Left cardiac atrium (tissue), 4 donors: ENCODE data around the gene PDE1C. TPM values are rescaled to one million over a fixed set of nuclear protein-coding genes. Genes with fewer than 3 reads are reported as not detected.

Experiments
- ATAC-seq, 2 donors: fragments of 200-7000 bp; cut with Tn5 transposase; one replicate each; pipeline ENCODE4 v1.9.1; 2020; ENCODE audit warnings: mild to moderate bottlenecking in 2 of 2, moderate library complexity in 2 of 2
- DNase-seq: peaks from one replicate; pipeline ENCODE4 v3.0.0-alpha.2; 2020
- intact Hi-C, 2 donors: fragments of 100-400 bp; cut with DNase I; formaldehyde crosslinking; loops; one replicate each; pipeline versions ENCODE4 v1.14.1 to v1.15.1; 2022 to 2023
- total RNA-seq, 2 donors: library from RNA; stranded (reverse); fragmentation: NEBNext Ultra II Directional; extraction: Animal tissue kit (Norgen Biotek cat#: 25700); gene quantifications; one replicate each; pipeline ENCODE4 v1.2.1, GENCODE V29; 2021
- donor health status: DM: no; HTN: yes; CAD: no.
- donor health status: DM: no; HTN: yes; CAD: no; lungs with severe emphysema.
- donor health status: DM: yes; HTN: yes; CAD: no.
- donor health status: Dilated cardiomyopathy.

PDE1C gene
- total RNA-seq, 2 donors from 2014 or later, result 44.2 to 50.8 TPM

DNA sequence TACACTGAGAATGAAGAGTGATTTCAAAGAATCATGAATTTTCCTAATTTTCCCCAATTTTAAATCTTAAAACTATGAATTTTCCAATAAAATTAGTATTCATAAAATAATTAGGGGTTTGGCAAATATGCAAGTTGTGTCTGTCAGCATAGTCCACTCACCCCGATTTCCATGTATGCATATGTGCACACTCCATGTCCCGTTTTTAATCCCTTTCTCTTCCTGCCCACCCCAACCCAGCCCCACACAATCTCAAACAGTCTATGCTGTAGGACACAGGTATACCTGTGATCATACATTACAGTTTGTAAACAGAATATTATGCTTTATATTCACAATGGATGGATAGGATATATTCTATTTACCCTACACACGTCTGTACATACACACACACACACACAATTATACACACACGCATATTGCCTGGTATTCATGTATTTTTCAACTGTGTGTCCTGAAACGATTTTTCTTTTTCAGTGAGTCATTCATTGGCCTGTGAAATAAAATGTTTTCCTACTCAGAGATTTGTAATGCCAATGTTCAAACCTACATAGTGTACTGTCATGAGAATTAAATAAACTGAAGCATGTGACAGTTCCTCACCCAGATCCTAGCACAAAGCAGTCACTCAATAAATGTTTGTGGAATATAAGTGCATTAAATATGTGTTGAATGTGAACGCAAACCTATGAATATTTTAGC, 144.3 kb downstream of the PDE1C start:
- ATAC-seq (no peak), DNase-seq (no peak)
- intact Hi-C loops, result no loop called here

DNA sequence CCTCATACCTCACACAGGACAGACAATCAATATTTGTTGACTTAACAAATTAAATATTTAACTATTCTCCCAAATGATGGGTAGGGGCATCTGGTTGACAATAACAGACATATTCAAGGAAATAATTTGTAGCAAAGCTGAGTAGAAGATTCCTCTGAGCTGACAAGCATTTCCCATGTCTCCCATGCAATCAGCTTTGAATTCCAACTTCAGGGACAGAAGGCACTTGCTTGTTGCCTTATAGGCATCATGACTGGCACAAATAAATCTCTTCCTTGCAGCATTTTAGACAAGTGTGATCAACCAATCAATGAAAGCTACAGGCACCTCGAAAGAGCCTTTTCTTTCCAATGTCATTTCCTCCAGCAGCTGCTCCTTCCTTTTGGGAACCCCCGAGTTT, 146.0 kb downstream of the PDE1C start:
- no peak for DNase-seq
- intact Hi-C loops, result no loop called here
- no peak for ATAC-seq

DNA sequence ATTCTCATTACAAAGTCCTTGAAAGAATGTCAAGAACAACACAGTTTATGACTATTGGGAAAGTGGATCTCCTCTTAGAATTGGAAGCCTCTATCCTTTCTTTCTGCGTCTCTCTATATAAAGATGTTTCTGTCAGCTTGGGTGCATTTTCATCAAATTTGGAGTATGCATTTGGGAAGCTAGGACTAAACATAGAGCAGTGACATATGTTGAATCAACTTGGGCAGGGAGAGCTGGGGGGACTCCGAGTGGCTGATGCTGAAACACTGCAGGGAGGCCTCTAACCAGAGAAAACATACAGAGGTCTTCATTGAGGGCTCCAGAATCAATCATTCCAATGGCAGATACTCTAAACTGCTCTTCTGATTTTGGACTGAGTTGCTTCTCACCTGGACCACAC, 147.4 kb downstream of the PDE1C start:
- intact Hi-C loops, result no loop called here
- DNase-seq (no peak), ATAC-seq (no peak)

DNA sequence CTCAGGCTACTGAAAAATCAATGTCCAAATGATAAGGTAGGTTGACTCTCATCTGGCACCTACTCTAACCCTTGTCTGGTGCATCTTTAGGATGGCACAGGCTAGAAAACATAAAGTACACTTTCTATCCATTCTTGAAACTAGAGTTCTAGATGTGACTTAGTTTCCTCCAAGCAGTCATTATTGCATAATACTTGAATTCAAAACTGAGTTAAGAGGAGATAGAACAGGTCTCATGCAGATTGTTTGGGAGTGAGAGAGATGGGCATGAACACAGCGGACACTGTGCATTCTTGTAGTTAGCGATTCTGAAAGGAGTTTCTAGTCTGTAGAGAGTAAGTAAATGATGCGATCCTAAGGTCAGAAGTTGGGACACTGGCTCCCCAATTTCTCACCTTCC, 149.2 kb downstream of the PDE1C start:
- intact Hi-C loops, result no loop called here
- ATAC-seq (no peak), DNase-seq (no peak)

DNA sequence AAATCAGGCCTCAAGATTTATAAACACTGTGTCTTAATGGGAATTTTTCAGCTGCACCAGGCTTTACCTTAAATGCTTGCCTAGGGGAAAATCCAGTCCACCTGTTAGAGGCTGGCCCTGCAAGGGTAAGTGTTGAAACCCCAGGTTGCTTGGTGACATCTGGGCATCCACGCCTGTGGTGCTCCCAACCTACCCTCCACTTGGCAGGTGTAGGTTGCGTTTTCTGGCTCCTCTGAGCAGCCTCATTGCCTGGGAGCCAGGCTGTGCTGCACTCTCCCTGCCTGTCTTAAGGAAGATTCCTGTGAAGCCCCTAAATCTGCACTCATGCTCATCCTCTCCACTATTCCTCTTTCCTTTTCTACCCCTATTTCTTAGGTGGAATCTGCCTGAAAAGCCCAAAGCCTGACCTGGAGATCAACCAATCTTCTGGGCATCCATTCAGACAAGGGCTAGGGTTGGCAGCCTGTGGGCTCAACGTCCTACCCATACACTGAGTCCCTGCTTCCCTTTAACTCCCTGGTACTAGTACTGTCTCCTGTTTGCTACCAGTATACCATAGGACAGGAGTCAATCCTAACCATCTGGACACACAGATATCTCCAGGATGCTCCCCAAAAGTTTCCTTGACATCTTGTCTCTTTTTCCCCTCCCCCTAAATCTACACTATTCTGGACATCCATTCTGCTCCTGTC, 150.4 kb downstream of the PDE1C start:
- intact Hi-C loops, result no loop called here
- peak; percentile 12 to 21 for ATAC-seq
- no peak for DNase-seq

DNA sequence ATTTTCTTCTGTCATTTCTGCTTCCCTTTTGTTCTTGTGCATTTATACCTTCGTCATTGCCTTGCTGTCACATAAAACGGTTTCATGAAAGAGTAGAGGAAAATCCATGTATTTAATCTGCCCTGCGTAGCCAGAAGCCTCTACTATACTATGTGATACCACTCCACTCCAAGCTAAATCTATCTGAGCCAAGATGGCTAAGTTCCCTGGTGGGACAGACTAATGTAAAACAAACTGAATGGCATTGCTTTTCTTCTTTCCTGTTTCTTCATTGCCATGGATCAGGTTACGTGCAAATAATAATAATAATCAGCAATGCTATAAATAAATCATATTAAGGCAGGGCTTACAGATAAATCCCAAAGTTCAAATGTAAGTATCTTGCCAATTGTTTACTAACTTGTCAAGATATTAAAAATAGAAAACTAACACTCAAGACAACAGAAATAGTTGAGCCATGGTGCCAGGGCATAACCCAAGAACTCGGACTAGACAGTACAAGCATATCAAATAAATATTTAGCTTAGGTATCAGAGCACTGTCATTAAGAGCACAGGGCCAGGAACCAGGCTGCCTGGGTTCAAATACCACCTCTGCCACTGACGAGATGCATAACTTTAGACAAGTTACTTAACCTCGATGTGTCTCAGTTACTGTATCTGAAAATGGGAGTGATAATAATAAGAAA, 151.4 kb downstream of the PDE1C start:
- intact Hi-C loops, result no loop called here
- DNase-seq (no peak), ATAC-seq (peak in 1 of 2 donors; percentile 50)

DNA sequence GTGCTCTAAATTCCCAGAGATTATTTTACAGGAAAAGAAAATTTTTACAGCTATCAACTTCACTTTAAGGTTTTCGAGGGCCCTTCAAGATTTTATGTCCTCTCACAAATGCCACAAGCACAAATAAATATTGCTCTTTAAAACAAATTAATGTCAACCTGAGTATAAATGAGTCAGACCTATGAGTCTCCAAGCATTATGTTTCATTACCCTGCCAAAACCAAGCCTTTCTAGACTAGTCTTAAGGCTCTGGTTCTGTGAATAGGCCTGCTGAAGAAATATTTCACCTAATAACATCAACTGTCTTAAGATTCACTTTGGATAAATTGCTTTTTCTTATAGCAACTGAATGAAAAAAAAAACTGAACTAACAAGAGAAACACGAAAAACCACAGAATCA, 153.0 kb downstream of the PDE1C start:
- DNase-seq (no peak), ATAC-seq (no peak)
- intact Hi-C loops, result no loop called here

DNA sequence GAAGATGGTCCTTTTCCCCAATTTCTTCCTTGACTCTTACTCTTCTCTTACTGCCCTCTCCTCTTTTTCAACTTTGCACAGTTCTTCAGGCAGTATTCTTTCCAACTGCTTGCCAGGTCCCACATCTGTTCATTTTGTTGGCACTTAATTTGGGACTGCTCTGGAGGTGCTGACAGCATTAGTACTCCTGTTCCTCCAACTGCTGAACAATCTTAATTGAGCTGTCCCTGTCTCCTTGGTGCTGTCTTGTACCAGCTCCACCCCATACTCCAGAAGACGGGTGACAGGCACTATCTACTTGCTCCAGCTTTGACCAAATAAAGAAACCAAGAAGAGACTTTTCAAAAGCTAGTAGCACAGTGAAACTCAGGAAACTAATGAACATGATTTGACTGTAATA, 160.0 kb downstream of the PDE1C start:
- intact Hi-C loops, result no loop called here
- ATAC-seq, result peak in 1 of 2 donors; percentile 79
- no peak for DNase-seq

DNA sequence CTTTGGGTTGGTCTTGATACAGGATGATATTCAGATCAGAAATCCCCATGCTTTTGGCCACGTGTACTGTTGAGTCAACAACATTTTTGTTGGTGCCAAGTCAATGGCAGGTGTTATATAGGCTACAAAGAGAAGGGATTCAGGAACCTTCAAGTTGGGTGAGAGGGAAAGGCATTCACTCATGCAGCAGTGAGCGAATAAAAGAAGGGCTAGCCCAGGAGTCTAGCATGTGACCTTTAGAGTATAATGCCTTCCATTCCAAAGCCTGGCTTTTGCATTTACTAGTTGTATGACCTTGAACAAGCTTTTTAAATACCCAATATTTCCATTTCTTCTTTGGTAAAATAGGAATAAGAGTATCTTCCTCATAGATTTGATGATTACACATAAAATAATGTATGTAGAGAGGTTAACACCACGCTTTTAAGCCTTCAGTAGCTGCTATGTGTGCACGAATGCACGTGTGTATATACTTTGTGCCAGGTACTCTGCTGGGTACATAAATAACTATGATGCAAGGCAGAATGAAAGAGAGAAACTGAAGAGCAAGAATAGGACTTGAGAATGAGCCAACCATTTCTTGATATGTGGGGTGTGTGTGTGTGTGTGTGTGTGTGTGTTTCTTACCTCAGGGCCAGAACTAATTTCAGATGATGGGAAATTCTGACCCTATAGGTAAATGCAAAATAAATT, 163.6 kb downstream of the PDE1C start:
- ATAC-seq (peak; percentile 53 to 78), DNase-seq (no peak)
- intact Hi-C loops, result no loop called here

DNA sequence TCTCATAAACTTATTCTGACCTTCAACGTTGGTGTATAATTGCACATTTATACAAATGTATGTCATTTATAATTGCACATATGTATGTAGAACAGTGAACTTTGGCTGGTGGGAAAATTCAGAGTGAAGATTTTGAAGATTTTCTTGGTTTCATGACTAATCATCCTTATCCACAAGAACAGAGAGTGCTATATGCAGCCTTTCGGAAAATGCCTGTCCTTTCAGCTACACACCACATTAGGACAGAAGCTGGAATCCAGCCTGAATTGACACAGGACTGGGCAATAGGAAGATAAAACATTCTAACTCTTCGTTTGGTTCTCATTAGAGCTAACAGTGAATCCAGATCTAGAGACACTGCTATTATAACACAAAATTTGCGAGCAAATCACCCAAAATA, 166.2 kb downstream of the PDE1C start:
- no peak for DNase-seq
- intact Hi-C loops, result no loop called here
- ATAC-seq, result peak in 1 of 2 donors; percentile 45

DNA sequence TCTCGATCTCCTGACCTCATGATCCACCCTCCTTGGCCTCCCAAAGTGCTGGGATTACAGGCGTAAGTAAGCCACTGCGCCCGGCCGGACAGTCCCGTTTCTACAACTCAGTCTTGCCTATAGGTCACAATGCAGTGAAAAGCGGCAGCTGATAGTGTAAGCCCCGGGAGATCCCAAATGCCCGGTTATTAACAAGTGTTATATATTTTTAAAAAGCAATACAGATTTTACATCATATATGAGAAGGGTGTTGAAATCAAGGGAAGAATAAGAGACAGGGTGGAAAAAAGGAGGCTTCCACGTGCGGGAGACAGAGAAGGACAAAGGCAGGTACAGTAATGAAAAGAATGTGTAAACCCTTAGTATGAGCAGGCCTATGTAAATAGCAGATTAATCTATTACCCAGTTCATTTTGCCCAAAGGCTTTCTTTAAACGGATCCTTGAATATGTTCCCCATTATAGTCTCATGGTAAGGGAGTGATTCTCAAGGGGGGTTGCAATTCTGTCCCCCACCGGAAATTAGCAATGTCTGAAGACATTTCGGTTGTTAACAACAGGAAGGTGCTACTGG, 170.8 kb downstream of the PDE1C start:
- ATAC-seq, result no peak
- intact Hi-C loops, result no loop called here
- no peak for DNase-seq

DNA sequence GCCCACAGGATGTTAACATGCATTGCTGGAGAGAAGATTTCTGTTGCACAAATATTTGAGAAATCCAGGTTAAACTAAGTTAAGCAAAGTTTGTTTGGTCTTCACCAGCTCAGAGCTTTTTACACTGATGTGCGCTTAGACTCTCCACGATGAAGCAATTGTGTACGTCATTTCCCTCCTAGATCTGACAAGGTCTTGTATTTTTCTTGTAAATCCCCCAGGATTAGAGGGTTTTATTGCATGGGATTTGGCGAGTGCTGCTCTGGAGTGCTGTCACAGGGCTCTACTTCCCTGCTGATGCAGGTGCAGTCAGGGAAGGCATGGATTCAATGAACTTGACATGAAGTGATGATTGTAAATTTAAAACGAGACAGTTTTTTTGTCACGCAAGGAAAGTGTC, 173.3 kb downstream of the PDE1C start:
- DNase-seq (no peak), ATAC-seq (no peak)
- intact Hi-C loops, result no loop called here

DNA sequence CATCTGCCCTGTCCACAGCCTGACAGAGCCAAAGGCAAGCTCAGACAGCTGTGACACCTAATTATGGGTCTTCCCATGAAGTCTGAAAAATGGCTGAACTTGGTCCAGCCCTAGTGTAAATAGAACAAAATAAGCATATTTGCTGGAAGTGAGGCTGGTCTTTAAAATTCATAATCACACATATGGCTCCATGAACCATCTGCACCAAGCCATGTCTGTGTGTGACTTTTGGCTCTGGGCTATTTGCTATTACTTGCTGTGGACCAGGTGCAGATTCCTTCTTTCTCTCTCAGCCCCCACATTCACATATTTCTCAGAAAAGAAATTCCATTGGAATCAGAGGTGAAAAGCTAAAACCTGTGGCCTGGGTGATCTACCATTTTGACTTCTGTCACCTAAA, 175.9 kb downstream of the PDE1C start:
- intact Hi-C loops, result no loop called here
- DNase-seq (no peak), ATAC-seq (no peak)

DNA sequence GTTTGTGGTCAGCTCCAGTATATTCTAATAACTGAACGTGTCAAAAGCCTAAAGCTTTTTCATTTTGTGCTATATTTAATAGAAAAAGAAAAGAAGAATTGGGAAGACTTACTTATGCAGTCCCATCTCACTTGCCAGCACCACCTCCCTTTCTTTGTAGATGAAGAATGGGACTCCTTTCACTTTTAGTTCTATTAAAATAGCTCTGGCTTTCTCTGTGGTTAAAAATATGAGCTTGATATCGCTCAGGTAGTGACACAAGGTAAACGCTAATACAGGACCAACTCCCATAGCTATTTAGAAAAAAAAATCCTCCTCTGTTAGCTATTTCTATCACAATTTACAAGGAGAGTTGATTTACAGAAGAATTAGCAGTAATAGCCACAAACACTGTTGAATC, 176.8 kb downstream of the PDE1C start:
- intact Hi-C loops, result no loop called here
- ATAC-seq, result no peak
- no peak for DNase-seq

DNA sequence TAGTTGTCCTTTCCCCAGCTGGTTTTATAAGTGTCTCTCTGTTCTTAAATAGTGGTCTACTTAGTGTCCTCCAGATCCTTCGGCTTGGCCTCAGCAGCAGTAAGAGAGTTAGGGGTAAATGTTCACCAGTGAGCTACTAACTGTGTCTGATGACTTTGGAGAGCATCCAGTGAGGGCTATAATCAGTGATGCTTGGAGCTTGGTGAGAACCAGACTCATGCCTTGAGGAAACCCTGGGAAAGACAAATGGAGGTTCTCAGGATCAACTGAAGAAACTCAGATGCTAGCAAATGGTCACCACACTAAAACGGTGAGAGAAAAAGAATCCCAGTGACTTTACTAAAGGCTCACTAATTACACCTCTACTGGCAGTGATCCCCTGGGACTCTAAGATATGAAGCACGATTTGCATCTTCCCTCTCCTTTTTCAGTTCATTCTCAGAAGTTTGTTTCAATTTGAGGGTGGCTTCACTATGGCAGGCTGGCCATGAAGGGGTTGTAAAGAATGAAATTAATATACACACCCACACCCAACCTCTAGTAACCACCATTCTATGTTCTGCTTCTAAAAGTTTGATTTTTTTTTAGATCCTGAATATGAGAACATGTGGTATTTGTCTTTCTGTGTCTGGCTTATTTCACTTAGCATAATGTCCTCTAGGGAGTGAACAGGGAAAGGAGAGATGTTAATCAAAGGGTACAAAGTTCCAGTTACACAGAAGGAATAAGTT, 177.9 kb downstream of the PDE1C start:
- intact Hi-C loops, result no loop called here
- DNase-seq (no peak), ATAC-seq (no peak)

DNA sequence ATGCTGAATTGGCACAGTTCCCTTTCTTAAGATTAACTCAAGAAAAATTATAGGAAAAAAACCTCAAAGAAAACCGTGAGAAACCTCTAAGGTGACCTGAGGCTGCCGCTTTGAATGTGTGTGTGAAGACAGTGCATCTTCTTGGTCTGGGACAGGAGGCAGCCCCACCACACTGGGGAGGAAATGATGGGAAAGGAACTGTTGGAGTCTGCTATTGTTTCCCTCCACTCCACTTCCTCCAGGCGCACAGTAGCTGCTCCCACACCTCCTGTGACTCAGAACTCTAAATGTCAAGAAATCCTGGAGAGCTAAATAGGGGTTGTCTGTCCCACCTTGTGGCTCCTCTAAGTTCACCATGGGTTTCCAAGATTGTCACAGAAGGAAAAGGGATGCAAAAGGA, 179.4 kb downstream of the PDE1C start:
- intact Hi-C loops, result no loop called here
- no peak for DNase-seq
- peak; percentile 12 to 74 for ATAC-seq

DNA sequence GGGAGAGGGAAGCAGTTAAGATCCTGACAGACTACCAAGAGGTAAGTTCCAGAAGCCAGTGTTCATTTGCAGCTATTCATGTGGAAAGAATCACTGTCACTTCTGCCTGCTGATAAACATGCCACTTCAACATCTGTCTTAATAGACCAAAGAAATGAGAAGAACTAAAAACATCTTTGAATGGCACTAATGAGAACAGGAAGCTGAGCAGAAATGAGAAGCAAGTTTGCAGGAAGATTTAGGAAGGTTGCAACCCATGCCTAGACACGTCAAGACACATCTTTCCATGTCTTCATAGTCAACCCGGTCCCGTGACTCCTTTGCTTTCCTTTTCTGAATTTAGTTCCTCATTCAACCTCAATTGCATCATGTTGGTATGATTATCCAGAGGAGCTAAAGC, 180.0 kb downstream of the PDE1C start:
- DNase-seq (no peak), ATAC-seq (peak; percentile 41 to 69)
- intact Hi-C loops, result no loop called here

DNA sequence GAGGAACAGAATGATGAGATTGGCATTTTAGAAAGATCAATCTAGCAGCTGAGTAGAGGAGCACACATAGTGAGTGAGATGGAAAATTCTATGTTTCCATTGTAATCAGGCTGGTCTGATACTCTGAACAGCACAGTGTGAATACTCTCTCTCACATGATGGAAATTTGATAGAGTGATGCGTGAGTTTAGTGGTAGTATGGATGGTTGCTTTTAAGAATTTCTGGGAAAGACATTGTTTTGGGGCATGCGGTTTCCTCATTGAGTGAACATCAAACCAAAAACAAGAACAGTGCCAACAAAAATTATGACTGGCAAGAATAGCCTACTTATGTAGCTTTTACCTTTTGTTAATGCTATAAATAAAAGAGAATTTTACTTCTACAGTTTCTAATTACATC, 183.2 kb downstream of the PDE1C start:
- intact Hi-C loops, result loop anchor here in 1 of 2 donors (10.0 kb wide), 1 partner anchor 158 kb away; no protein-coding TSS in a partner anchor
- DNase-seq (no peak), ATAC-seq (no peak)

DNA sequence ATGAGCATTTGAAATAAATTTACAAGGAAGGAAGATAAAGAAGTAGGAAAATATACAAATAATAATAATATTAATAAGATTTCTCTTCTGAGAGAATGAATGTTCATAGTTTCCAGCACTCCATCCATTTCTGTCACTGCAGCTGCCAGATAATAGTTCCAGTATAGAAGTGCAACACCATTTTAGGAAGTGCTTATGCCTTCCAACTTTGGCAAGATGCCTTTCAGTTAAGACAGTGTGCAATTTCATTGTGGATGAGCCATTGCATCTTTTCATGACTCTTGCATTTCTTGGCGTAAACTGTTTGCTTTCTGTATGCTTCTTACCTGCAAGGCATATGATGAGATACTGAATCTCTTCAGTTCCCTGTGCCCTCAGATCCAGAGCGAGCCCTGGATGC, 185.0 kb downstream of the PDE1C start:
- peak in 1 of 2 donors; percentile 38 for ATAC-seq

More for the DNA sequence above, 185.0 kb downstream of the PDE1C start:
- intact Hi-C loops, result loop anchor here in 1 of 2 donors (10.0 kb wide), 1 partner anchor 160 kb away; no protein-coding TSS in a partner anchor
- DNase-seq, result no peak
